K562 (cell line): ENCODE results near the gene RNASE8.

ENCODE experiments used
- BRD4 ChIP-seq: fragments of 200-600 bp; sonication (generic); IDR thresholded peaks from 2 replicates; pipeline ENCODE4 v1.6.1; 2017; ENCODE audit warnings: inconsistent platforms
- MAFK ChIP-seq: IDR thresholded peaks from 2 replicates; pipeline ENCODE4 v1.6.1; 2011; ENCODE audit warnings: low read length, improper control_type of control experiment
- MAX ChIP-seq: sonication (generic); formaldehyde crosslinking; IDR thresholded peaks from 2 replicates; pipeline ENCODE4 v1.9.0; 2022; ENCODE audit warnings: mild to moderate bottlenecking, missing genetic modification reagents
- ZEB2 ChIP-seq: fragments of 450-650 bp; IDR thresholded peaks from 2 replicates; pipeline ENCODE4 v1.6.1; 2016
- ZNF184 ChIP-seq: sonication (generic); formaldehyde crosslinking; IDR thresholded peaks from 2 replicates; pipeline ENCODE4 v1.5.0; 2020; ENCODE audit warnings: missing genetic modification reagents
- ZNF57 ChIP-seq: fragments of 450-650 bp; formaldehyde crosslinking; IDR thresholded peaks from 2 replicates; pipeline ENCODE4 v1.4.0; 2020; ENCODE audit warnings: mild to moderate bottlenecking, moderate library complexity
- TF ChIP-seq, protein P1 (sequence below): fragments of 450-650 bp; IDR thresholded peaks from 2 replicates; pipeline ENCODE4 v1.7.1; 2018; ENCODE audit warnings: mild to moderate bottlenecking, low read depth; ENCODE audit not compliant: partially characterized antibody
- TF ChIP-seq, protein P2 (sequence below), 3 experiments: IDR thresholded peaks in 2 of 3; conservative IDR thresholded peaks in 1 of 3; 2 replicates each; pipeline ENCODE4 v1.5.1; 2011 to 2012; ENCODE audit warnings: low read length in 3 of 3, mild to moderate bottlenecking in 3 of 3, control low read depth in 2 of 3, improper control_type of control experiment in 1 of 3, inconsistent platforms in 1 of 3, low read depth in 1 of 3, mixed read lengths in 1 of 3, moderate library complexity in 1 of 3; ENCODE audit not compliant: insufficient read depth in 2 of 3
- TF ChIP-seq, protein P3 (sequence below): fragments of 250-450 bp; sonication (Bioruptor Pico); IDR thresholded peaks from 2 replicates; pipeline ENCODE4 v1.8.0; 2022; ENCODE audit warnings: moderate library complexity, mild to moderate bottlenecking, inconsistent platforms
- TF ChIP-seq, protein P4 (sequence below): IDR thresholded peaks from 2 replicates; pipeline ENCODE4 v1.6.1; 2012; ENCODE audit warnings: low read depth, low read length, improper control_type of control experiment, borderline replicate concordance

GRCh38 chr14:21103710-21104447, 46.3 kb downstream of the RNASE8 start:
- TF ChIP-seq MAX (CRISPR knock-in tag) (peak; percentile 93), ZNF184 (CRISPR knock-in tag) (no peak), ZNF57 (CRISPR knock-in tag) (no peak), MAFK (peak; percentile 13; the same call in 1 of the 2 replicates), ZEB2 (no peak), BRD4 (no peak)
- TF ChIP-seq, protein P1, sequence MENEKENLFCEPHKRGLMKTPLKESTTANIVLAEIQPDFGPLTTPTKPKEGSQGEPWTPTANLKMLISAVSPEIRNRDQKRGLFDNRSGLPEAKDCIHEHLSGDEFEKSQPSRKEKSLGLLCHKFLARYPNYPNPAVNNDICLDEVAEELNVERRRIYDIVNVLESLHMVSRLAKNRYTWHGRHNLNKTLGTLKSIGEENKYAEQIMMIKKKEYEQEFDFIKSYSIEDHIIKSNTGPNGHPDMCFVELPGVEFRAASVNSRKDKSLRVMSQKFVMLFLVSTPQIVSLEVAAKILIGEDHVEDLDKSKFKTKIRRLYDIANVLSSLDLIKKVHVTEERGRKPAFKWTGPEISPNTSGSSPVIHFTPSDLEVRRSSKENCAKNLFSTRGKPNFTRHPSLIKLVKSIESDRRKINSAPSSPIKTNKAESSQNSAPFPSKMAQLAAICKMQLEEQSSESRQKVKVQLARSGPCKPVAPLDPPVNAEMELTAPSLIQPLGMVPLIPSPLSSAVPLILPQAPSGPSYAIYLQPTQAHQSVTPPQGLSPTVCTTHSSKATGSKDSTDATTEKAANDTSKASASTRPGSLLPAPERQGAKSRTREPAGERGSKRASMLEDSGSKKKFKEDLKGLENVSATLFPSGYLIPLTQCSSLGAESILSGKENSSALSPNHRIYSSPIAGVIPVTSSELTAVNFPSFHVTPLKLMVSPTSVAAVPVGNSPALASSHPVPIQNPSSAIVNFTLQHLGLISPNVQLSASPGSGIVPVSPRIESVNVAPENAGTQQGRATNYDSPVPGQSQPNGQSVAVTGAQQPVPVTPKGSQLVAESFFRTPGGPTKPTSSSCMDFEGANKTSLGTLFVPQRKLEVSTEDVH: peak; percentile 59
- TF ChIP-seq, protein P2, sequence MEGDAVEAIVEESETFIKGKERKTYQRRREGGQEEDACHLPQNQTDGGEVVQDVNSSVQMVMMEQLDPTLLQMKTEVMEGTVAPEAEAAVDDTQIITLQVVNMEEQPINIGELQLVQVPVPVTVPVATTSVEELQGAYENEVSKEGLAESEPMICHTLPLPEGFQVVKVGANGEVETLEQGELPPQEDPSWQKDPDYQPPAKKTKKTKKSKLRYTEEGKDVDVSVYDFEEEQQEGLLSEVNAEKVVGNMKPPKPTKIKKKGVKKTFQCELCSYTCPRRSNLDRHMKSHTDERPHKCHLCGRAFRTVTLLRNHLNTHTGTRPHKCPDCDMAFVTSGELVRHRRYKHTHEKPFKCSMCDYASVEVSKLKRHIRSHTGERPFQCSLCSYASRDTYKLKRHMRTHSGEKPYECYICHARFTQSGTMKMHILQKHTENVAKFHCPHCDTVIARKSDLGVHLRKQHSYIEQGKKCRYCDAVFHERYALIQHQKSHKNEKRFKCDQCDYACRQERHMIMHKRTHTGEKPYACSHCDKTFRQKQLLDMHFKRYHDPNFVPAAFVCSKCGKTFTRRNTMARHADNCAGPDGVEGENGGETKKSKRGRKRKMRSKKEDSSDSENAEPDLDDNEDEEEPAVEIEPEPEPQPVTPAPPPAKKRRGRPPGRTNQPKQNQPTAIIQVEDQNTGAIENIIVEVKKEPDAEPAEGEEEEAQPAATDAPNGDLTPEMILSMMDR (IDR thresholded peaks at IDR 0.05 in 2 of 3, conservative IDR thresholded peaks at IDR 0.05 in 1 of 3; ENCODE audit: insufficient read depth in 2 of 3, low read depth in 1 of 3, low read length in 3 of 3): peak; percentile 60 to 72 (median 70)
- TF ChIP-seq, protein P3, sequence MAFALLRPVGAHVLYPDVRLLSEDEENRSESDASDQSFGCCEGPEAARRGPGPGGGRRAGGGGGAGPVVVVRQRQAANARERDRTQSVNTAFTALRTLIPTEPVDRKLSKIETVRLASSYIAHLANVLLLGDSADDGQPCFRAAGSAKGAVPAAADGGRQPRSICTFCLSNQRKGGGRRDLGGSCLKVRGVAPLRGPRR: no peak
- TF ChIP-seq, protein P4, sequence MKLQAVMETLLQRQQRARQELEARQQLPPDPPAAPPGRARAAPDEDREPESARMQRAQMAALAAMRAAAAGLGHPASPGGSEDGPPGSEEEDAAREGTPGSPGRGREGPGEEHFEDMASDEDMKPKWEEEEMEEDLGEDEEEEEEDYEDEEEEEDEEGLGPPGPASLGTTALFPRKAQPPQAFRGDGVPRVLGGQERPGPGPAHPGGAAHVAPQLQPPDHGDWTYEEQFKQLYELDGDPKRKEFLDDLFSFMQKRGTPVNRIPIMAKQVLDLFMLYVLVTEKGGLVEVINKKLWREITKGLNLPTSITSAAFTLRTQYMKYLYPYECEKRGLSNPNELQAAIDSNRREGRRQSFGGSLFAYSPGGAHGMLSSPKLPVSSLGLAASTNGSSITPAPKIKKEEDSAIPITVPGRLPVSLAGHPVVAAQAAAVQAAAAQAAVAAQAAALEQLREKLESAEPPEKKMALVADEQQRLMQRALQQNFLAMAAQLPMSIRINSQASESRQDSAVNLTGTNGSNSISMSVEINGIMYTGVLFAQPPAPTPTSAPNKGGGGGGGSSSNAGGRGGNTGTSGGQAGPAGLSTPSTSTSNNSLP: no peak; the same call in 1 of the 2 replicates
